ENCODE results near the gene LIMA1.

DNA sequence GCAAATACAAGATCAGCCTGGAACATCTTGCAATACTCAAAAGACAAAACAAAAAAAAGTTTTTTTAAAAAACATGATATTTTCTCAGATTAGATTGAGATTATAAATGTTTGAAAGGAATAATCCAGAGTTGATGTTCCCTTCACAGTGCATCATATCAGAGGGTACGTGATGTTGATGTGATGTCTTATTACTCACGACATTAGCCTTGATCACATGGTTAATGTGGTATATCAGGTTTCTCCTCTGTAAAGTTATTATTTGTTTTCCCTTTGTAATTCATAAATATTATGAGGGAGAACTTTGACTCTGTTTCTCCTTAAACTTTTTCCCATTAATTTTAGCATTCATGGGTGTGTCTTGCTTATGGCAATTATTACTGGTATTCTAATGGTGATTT, 26.6 kb downstream of the LIMA1 start:
- TF ChIP-seq, protein P1, sequence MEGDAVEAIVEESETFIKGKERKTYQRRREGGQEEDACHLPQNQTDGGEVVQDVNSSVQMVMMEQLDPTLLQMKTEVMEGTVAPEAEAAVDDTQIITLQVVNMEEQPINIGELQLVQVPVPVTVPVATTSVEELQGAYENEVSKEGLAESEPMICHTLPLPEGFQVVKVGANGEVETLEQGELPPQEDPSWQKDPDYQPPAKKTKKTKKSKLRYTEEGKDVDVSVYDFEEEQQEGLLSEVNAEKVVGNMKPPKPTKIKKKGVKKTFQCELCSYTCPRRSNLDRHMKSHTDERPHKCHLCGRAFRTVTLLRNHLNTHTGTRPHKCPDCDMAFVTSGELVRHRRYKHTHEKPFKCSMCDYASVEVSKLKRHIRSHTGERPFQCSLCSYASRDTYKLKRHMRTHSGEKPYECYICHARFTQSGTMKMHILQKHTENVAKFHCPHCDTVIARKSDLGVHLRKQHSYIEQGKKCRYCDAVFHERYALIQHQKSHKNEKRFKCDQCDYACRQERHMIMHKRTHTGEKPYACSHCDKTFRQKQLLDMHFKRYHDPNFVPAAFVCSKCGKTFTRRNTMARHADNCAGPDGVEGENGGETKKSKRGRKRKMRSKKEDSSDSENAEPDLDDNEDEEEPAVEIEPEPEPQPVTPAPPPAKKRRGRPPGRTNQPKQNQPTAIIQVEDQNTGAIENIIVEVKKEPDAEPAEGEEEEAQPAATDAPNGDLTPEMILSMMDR (IDR thresholded peaks at IDR 0.05; ENCODE audit: low read depth, low read length, poor library complexity, severe bottlenecking), result no peak
- TF ChIP-seq EZH2phosphoT487 (IDR thresholded peaks at IDR 0.05; ENCODE audit: borderline replicate concordance, low read length), result no peak
